Right atrium auricular region (tissue), 2 donors: ENCODE measurements around the gene ZNF275. TPM values are rescaled to one million over a fixed set of nuclear protein-coding genes. Genes with fewer than 3 reads are reported as not detected.

Experiments used
- DNase-seq: peaks from one replicate; pipeline ENCODE4 v3.0.0-alpha.2; 2019; ENCODE audit warnings: low spot score
- H3K27ac ChIP-seq, 2 donors: fragments of 200-600 bp; sonication (generic); 1 replicate in 1 of 2; 2 replicates in 1 of 2; pipeline ENCODE4 v1.5.1; 2016 to 2019
- H3K27me3 ChIP-seq, 2 donors: fragments of 200-600 bp; sonication (generic); one replicate each; pipeline versions ENCODE4 v1.5.1 to v1.6.0; 2017 to 2019
- H3K36me3 ChIP-seq: fragments of 200-600 bp; sonication (generic); one replicate; pipeline ENCODE4 v1.5.1; 2016
- H3K4me1 ChIP-seq, 2 donors: fragments of 200-600 bp; sonication (generic); one replicate each; pipeline versions ENCODE4 v1.5.1 to v1.6.0; 2017 to 2019
- H3K4me3 ChIP-seq, 2 donors: fragments of 200-600 bp; sonication (generic); 1 replicate in 1 of 2; 2 replicates in 1 of 2; pipeline ENCODE4 v1.5.1; 2017 to 2019; ENCODE audit warnings: mild to moderate bottlenecking in 1 of 2, moderate library complexity in 1 of 2
- H3K9me3 ChIP-seq, 2 donors: fragments of 200-600 bp; sonication (generic); one replicate each; pipeline ENCODE4 v1.5.1; 2019
- total RNA-seq, 2 donors: library from RNA; depleted of rRNA; stranded (reverse); fragments of >200 nt; gene quantifications; one replicate each; pipeline ENCODE4 v1.1.0, GENCODE V29; 2016
- TF ChIP-seq, protein P1 (sequence below), 2 donors: fragments of 200-600 bp; sonication (generic); IDR thresholded peaks; one replicate each; pipeline ENCODE4 v1.5.1; 2019; ENCODE audit warnings: antibody characterized with exemption in 2 of 2

ZNF275 gene
- total RNA-seq, 2 donors from 2014 or later, result 5.9 to 7.2 TPM

DNA sequence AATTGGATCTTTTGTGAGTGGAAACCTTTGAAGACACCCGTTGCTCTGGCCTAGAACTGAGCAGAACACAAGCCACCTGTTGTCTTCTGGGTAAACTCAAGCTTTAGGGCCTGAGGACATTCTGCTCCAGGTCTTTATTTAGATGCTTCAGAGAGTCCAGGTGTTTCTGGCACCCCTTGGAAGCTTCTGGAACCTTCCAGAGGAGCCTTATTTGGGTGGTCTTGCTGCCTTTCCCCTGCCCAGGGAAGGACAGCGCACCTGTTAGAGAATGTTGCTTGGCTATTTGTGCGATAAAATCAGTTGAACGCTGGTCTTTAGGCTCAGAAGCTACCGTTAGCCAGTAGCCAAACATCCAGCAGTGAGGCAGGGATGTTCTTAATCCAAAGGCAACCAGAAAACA lies 3.0 kb downstream of the ZNF275 start:
- H3K36me3 ChIP-seq, result no peaks in the 10 kb centered on the region
- TF ChIP-seq, protein P1, sequence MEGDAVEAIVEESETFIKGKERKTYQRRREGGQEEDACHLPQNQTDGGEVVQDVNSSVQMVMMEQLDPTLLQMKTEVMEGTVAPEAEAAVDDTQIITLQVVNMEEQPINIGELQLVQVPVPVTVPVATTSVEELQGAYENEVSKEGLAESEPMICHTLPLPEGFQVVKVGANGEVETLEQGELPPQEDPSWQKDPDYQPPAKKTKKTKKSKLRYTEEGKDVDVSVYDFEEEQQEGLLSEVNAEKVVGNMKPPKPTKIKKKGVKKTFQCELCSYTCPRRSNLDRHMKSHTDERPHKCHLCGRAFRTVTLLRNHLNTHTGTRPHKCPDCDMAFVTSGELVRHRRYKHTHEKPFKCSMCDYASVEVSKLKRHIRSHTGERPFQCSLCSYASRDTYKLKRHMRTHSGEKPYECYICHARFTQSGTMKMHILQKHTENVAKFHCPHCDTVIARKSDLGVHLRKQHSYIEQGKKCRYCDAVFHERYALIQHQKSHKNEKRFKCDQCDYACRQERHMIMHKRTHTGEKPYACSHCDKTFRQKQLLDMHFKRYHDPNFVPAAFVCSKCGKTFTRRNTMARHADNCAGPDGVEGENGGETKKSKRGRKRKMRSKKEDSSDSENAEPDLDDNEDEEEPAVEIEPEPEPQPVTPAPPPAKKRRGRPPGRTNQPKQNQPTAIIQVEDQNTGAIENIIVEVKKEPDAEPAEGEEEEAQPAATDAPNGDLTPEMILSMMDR (IDR thresholded peaks at IDR 0.05), result no peak
- H3K27ac ChIP-seq, result no peak overlapping the region
- H3K4me3 ChIP-seq, result no peak overlapping the region
- no peaks in the 10 kb centered on the region for H3K27me3 ChIP-seq
- peaks cover 0 to 10% of the 10 kb centered on the region in 2 donors for H3K9me3 ChIP-seq
- peaks cover 0 to 5% of the 10 kb centered on the region in 2 donors for H3K4me1 ChIP-seq
- no peak for DNase-seq

DNA sequence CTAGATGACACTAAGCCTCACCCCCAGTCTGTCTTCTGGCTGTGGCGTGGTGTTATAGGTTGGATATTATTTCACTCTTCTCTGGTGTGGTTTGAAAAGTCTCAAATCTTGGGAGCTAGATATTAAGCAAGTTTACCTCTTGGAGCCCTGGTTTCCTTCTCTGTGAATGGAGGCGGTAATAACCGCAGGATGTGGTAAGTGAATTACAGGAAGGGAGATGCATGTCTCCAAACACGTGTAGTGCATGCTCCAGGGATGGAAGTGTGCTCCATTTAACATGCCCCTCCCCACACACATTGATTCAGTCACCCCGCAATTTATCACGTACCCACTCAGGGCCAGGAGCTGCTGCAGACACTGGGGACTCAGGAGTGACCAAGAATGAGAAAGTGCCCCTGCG lies 4.9 kb downstream of the ZNF275 start:
- TF ChIP-seq, protein P1 (IDR thresholded peaks at IDR 0.05), result no peak
- Histone ChIP-seq H3K27me3 (no peaks in the 10 kb centered on the region), H3K36me3 (no peaks in the 10 kb centered on the region), H3K4me1 (peaks cover 0 to 5% of the 10 kb centered on the region in 2 donors), H3K27ac (no peak overlapping the region), H3K9me3 (peaks cover 0 to 10% of the 10 kb centered on the region in 2 donors), H3K4me3 (no peak overlapping the region)
- DNase-seq, result no peak

DNA sequence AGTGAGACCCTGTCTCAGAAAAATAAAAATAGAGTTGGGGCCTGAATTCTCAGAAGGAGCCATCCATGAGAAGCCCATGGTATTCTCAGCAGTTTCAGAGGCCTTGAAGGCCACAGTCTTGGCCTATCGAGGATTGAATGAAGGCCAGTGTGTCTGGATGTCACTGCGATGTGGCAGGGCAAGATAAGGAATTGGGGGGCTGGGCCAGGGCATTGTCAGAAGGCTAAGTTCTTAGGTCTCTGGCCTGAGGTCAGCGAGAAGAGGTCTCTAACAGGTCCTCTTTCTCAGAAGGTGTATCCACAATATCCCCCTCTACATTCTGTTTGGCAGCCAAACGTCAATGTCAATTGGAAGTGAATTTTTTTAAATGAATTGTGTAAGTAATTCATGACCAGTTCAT lies 5.7 kb downstream of the ZNF275 start:
- H3K27ac ChIP-seq, result no peak overlapping the region
- no peak overlapping the region for H3K4me3 ChIP-seq
- H3K9me3 ChIP-seq, result peaks cover 0 to 10% of the 10 kb centered on the region in 2 donors
- TF ChIP-seq, protein P1 (IDR thresholded peaks at IDR 0.05), result no peak
- no peaks in the 10 kb centered on the region for H3K27me3 ChIP-seq
- peaks cover 7% of the 10 kb centered on the region for H3K36me3 ChIP-seq
- no peak for DNase-seq
- peaks cover 0 to 5% of the 10 kb centered on the region in 2 donors for H3K4me1 ChIP-seq

DNA sequence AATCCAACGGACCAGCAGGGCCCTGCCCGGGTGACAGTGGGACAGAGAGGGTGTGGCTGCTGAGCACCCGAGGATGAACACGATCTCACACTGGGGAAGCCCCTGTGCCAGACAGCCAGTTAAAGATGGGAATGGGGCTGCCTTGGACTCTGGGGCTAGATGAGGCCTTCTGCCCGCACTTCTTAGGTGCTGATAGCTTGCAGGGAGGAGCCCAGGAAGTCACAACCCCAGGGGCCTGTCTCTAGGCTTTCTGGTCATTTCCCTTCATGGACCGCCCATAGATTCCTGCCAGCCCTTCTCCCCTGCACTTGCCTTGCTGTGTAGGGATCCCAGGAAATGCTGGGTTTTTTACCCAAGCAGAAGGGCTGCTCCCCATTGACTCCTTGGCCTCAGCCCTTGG lies 6.2 kb downstream of the ZNF275 start:
- TF ChIP-seq, protein P1 (IDR thresholded peaks at IDR 0.05), result no peak
- H3K27me3 ChIP-seq, result no peaks in the 10 kb centered on the region
- H3K4me3 ChIP-seq, result no peak overlapping the region
- DNase-seq, result peak; percentile 11
- peaks cover 9% of the 10 kb centered on the region for H3K36me3 ChIP-seq
- peaks cover 0 to 1% of the 10 kb centered on the region in 2 donors for H3K4me1 ChIP-seq
- H3K27ac ChIP-seq, result no peak overlapping the region
- peaks cover 0 to 10% of the 10 kb centered on the region in 2 donors for H3K9me3 ChIP-seq

DNA sequence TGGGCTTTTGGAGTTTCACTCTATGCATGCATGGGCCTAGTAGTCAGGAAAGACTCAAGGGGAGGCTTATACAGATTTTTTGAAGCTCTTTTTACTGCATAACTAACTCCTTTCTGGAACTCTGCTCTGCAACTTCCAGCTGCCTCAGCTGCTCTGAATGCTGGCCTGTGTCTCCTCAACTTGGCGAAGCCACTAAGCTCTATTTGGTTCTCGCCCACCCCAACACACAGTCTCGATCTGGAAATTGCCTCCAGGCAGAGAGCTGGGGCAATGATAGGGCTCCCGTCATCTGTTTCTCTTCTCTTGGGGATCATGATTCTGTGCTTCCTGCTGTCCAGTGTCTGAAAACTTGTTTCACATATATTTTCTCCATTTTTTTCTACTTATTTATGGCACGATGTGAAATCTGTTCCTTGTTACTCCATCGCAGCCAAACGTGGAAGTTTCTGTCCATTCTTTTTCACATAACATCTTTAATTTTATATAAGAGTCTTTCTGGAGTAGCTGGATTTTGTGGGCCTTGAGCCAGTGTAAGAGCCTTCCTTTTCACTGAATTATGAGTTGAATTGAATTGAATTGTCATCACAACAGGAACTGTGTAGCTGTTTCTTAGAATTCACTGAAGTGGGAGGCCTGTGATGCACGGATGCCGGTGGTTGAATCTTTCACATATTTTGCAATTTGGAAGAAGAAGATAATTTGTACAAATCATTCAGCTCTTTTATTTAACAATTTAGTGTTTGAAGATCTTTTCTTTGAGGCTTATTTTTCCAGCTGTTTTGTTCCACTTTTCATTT lies 9.0 kb downstream of the ZNF275 start:
- DNase-seq, result no peak
- Histone ChIP-seq H3K27me3 (no peaks in the 10 kb centered on the region), H3K4me1 (no peaks in the 10 kb centered on the region), H3K27ac (no peak overlapping the region), H3K36me3 (peaks cover 19% of the 10 kb centered on the region), H3K9me3 (peaks cover 0 to 10% of the 10 kb centered on the region in 2 donors), H3K4me3 (no peak overlapping the region)
- TF ChIP-seq, protein P1 (IDR thresholded peaks at IDR 0.05), result no peak
